Measurements from ENCODE around the gene VIL1. TPM values are rescaled to one million over a fixed set of nuclear protein-coding genes. Genes with fewer than 3 reads are reported as not detected.

Gene VIL1
- total RNA-seq, 1 donor from 2014 or later = not detected

DNA sequence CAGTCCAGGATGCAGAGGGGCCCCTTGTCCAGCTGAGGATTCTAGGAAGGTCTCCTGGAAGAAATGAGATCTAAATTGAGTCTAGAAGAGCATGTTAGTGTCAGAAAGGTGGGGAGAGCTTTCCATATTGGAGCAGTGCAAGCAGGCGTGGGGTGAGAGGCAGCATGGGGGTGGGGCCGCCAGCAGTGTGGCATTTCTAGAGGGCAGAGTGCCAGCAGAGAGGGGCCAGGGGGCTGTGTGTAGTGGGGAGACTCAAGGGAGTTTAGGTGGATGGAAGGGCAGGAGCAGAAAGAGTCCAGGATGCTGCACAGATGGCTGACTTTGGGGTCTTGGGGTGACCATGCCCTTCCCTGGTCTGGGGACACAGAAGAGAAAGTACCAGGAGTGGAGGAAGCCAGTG, 2.1 kb downstream of the VIL1 start:
- no peak for DNase-seq (ENCODE audit: low read depth)
- no peak for TF ChIP-seq CTCF (conservative IDR thresholded peaks at IDR 0.05; ENCODE audit: low read depth, low read length)

DNA sequence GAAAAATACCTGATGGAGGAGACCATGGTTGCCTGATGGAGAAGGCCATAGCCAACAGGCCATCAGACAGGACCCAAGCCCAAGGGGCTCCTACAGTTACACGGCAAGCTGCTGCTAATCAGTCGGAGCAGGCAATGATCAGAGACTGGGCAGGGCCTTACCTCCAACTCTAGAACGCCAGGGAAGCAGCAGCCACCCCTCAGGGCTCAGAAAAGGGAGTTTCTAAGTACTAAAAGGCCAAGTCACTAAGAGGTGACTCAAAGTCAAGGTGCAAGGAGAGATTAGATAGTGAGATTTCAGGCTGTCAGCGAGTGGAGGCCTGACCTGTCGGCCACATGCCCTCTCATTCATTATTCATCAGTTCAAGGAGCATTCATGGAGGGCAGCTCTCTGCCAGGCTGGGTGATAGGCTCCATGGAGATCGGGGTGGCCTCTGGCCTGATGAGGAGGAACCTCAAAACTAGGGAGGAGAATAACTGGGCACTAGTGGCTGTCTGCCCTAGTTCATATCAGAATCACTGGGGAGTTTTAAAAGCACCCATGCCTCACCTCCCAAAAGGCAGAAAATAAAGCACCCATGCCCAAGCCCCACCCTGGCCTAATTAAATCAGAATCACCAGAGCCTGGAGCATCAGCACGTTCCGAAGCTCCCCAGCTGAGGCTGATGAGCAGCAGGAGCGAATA, 3.6 kb downstream of the VIL1 start:
- DNase-seq (ENCODE audit: low read depth) = no peak
- TF ChIP-seq CTCF (conservative IDR thresholded peaks at IDR 0.05; ENCODE audit: low read depth, low read length) = no peak
- H3K4me3 ChIP-seq (ENCODE audit: low read depth, low read length) = no peak overlapping the region

More for the DNA sequence above, 2.1 kb downstream of the VIL1 start:
- H3K4me3 ChIP-seq (ENCODE audit: low read depth, low read length) = no peak overlapping the region

- no peak for DNase-seq (ENCODE audit: low read depth)
- H3K4me3 ChIP-seq (ENCODE audit: low read depth, low read length) = no peak overlapping the region
- TF ChIP-seq CTCF (conservative IDR thresholded peaks at IDR 0.05; ENCODE audit: low read depth, low read length) = no peak
Observed at GRCh38 chr2:218423584-218423983, 4.7 kb downstream of the VIL1 start.

GRCh38 chr2:218425531-218425930, 6.6 kb downstream of the VIL1 start:
- DNase-seq (ENCODE audit: low read depth) = no peak
- no peak overlapping the region for H3K4me3 ChIP-seq (ENCODE audit: low read depth, low read length)
- TF ChIP-seq CTCF (conservative IDR thresholded peaks at IDR 0.05; ENCODE audit: low read depth, low read length) = no peak

DNA sequence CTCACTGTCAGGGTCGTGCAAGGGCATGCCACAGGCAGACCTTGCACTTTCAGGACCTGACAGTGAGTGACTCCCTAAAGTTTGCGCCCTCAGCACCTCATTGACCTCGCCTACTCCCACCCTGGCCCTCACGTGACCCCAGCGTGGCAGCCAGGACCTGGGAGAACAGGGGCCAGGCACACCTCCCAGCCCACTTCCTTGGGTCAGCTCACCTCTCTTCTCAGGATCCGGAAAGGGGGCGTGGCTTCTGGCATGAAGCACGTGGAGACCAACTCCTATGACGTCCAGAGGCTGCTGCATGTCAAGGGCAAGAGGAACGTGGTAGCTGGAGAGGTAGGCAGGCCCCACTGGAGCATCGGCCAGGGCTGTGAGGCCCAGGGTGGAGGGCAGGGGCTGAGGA, 8.8 kb downstream of the VIL1 start:
- no peak overlapping the region for H3K4me3 ChIP-seq (ENCODE audit: low read depth, low read length)
- no peak for TF ChIP-seq CTCF (conservative IDR thresholded peaks at IDR 0.05; ENCODE audit: low read depth, low read length)
- DNase-seq (ENCODE audit: low read depth) = no peak

- no peak for TF ChIP-seq CTCF (conservative IDR thresholded peaks at IDR 0.05; ENCODE audit: low read depth, low read length)
Observed at GRCh38 chr2:218428846-218429558, 10.1 kb downstream of the VIL1 start.

More at GRCh38 chr2:218428846-218429558, 10.1 kb downstream of the VIL1 start:
- DNase-seq (ENCODE audit: low read depth) = no peak
- no peak overlapping the region for H3K4me3 ChIP-seq (ENCODE audit: low read depth, low read length)
